ENCODE measurements around the gene VAPB. TPM values are rescaled to one million over a fixed set of nuclear protein-coding genes. Genes with fewer than 3 reads are reported as not detected.

The VAPB gene
- total RNA-seq, 6 experiments from 2014 or later = 48.9 to 57.4 (median 54.5) TPM

DNA sequence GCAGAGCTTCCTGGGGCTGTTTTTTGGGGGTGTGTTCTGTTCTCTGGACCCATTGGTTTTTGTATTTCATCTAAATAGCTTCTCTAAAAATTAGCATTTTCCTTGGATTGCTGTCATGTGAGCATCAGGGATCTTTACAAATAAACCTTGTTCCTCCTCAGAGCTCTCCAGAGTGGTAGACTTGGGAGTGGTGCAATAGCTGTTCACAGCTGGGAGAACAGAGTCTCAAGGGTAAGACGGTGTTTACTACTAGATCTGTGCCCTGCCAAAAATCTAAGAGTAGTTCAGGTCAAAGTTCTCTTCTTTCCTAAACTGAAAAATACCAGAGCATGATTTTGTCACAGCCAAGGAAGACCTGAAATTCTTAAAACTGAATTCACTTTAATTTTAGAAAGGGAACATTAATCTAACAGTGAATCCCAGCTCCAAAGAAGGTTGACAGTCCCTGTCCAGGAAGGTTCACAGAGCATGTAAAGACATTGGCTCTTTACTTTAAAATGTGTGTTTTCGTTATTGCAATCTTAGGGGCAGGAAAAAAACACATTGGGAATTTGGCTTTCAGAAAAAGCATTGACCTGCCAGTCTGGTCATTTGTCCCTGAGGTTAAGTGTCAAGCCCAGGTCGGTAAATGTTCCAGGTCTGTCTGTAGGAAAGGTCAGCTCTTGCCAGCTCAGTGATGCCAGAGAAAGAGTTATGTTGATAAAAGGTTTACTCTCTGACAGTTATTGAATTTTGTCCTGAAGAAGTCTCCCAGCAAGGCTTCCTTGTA is 43.3 kb downstream of the VAPB start:
- no peaks in the 10 kb centered on the region for H3K9me3 Mint-ChIP-seq
- H3K4me1 Mint-ChIP-seq (ENCODE audit: low read depth) = peaks cover 57% of the 10 kb centered on the region
- TF ChIP-seq, protein P1, sequence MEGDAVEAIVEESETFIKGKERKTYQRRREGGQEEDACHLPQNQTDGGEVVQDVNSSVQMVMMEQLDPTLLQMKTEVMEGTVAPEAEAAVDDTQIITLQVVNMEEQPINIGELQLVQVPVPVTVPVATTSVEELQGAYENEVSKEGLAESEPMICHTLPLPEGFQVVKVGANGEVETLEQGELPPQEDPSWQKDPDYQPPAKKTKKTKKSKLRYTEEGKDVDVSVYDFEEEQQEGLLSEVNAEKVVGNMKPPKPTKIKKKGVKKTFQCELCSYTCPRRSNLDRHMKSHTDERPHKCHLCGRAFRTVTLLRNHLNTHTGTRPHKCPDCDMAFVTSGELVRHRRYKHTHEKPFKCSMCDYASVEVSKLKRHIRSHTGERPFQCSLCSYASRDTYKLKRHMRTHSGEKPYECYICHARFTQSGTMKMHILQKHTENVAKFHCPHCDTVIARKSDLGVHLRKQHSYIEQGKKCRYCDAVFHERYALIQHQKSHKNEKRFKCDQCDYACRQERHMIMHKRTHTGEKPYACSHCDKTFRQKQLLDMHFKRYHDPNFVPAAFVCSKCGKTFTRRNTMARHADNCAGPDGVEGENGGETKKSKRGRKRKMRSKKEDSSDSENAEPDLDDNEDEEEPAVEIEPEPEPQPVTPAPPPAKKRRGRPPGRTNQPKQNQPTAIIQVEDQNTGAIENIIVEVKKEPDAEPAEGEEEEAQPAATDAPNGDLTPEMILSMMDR (IDR thresholded peaks at IDR 0.05) = no peak
- DNase-seq = no peak
- H3K27ac Mint-ChIP-seq = peak overlapping the region; percentile 74
- H3K36me3 Mint-ChIP-seq (ENCODE audit: low read depth) = peaks cover 33% of the 10 kb centered on the region
- no peak overlapping the region for H3K4me3 Mint-ChIP-seq
- H3K27me3 Mint-ChIP-seq (ENCODE audit: insufficient read depth) = peaks cover 2% of the 10 kb centered on the region; the same call in 1 of the 2 replicates

DNA sequence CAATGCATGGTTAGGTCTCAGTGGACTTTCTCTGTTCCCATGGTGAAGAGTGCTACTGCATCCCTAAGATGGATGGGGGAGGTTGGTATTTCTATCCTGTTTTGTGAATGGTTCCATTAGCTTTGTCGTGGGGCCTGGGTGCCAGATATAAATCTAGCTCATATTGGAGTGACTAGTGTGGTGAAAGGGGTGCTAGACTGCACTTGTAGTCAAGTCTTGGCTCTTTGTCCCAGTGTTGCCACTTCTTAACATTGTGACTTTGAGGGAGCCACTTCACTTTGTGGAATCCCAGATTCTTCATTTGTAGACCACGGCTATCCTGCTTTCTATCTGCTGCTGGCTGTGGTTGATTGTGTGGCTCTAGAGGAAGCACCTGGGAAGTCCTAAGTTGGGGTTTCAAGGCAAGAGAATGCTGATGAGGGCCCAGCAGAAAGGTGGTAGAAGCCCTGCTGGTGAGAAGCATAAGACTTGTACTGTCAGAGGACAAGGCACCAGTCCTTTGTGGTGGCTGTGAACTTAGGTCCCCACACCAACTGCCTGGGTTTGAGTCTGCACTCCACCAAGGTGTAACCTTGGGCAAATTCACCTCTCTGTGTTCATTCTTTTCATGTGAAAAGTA is 44.1 kb downstream of the VAPB start:
- Mint-ChIP-seq H3K4me3 (no peak overlapping the region), H3K27me3 (ENCODE audit: insufficient read depth) (peaks cover 2% of the 10 kb centered on the region; the same call in 1 of the 2 replicates), H3K4me1 (ENCODE audit: low read depth) (peaks cover 61% of the 10 kb centered on the region), H3K36me3 (ENCODE audit: low read depth) (peaks cover 39% of the 10 kb centered on the region), H3K9me3 (no peaks in the 10 kb centered on the region), H3K27ac (peak overlapping the region; percentile 74)
- TF ChIP-seq, protein P1 (IDR thresholded peaks at IDR 0.05) = no peak
- no peak for DNase-seq

DNA sequence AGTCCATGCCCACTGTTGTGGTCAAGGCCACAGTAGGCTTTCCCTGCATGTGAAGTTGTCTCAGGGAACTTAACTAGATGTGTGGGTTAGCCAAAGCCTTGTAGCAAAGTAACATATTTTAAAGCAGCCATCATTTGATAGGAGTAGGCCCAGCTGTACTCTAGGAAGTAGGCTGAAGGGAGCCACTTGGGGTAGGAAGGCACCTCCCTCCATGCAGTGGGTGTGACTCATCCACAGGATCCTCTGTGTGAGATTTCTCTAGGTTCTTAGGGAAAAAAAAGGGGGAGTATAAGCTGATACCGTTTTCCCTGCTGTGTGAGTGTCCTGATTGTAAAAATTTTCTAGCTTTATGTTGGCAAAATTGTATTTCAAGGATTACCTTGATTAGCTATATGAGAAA is 44.7 kb downstream of the VAPB start:
- H3K4me3 Mint-ChIP-seq = no peak overlapping the region
- peak; percentile 63 for DNase-seq
- peak overlapping the region; percentile 74 for H3K27ac Mint-ChIP-seq
- H3K9me3 Mint-ChIP-seq = no peaks in the 10 kb centered on the region
- H3K4me1 Mint-ChIP-seq (ENCODE audit: low read depth) = peaks cover 61% of the 10 kb centered on the region
- peaks cover 2% of the 10 kb centered on the region; the same call in 1 of the 2 replicates for H3K27me3 Mint-ChIP-seq (ENCODE audit: insufficient read depth)
- TF ChIP-seq, protein P1 (IDR thresholded peaks at IDR 0.05) = no peak
- peaks cover 41% of the 10 kb centered on the region for H3K36me3 Mint-ChIP-seq (ENCODE audit: low read depth)

DNA sequence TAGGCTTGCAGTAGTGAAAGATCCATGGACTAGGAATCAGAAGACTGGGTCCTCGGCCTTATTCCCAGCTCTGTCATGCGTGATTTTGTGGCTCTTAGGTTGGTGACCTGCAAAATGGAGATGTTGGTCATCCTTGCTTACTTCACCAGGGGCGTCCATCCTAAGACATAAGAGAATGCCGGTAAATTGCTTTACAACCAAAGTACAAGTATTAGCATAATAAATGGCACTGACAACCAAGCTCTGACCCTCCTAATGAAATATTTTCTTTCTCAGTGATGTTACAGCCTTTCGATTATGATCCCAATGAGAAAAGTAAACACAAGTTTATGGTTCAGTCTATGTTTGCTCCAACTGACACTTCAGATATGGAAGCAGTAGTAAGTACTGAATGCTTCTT is 45.3 kb downstream of the VAPB start:
- peaks cover 44% of the 10 kb centered on the region for H3K36me3 Mint-ChIP-seq (ENCODE audit: low read depth)
- no peaks in the 10 kb centered on the region for H3K9me3 Mint-ChIP-seq
- no peak overlapping the region; the same call in 1 of the 2 replicates for H3K27ac Mint-ChIP-seq
- no peak for DNase-seq
- no peak overlapping the region for H3K4me3 Mint-ChIP-seq
- peaks cover 63% of the 10 kb centered on the region for H3K4me1 Mint-ChIP-seq (ENCODE audit: low read depth)
- TF ChIP-seq, protein P1 (IDR thresholded peaks at IDR 0.05) = no peak
- no peaks in the 10 kb centered on the region for H3K27me3 Mint-ChIP-seq (ENCODE audit: insufficient read depth)

DNA sequence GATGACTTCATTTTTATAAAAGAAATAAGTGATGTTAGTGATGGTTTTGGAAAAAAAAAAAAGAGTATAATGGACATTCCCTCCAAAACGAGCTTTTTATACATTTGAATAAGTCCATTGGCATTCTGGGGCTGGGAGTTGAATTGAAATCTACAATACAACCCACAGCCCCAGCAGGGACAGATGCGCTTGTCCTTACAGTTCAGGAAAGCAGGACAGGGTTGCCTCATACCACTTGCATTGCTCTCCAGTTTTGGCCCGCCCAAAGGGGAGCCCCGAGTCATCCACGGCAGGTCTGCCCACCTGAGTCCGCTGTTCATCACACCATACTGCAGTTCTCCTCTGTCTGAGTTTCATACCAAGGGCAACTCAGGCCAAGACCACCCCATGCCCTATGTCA is 46.2 kb downstream of the VAPB start:
- Mint-ChIP-seq H3K9me3 (no peaks in the 10 kb centered on the region), H3K27me3 (ENCODE audit: insufficient read depth) (no peaks in the 10 kb centered on the region), H3K36me3 (ENCODE audit: low read depth) (peaks cover 51% of the 10 kb centered on the region), H3K27ac (no peak overlapping the region), H3K4me3 (no peak overlapping the region), H3K4me1 (ENCODE audit: low read depth) (peaks cover 72% of the 10 kb centered on the region)
- TF ChIP-seq, protein P1 (IDR thresholded peaks at IDR 0.05) = no peak
- no peak for DNase-seq
